HEK293T (cell line): ENCODE data around the gene MYMX.

Experiments
- CTCF ChIA-PET: fragments of 350-600 bp; formaldehyde crosslinking; extraction: SDS; loops from one replicate; lab custom pipeline; 2021; ENCODE audit warnings: antibody characterized with exemption, inconsistent platforms; lab: Yijun Ruan, JAX
- POLR2A ChIA-PET: fragments of 350-600 bp; formaldehyde crosslinking; extraction: SDS; loops from one replicate; lab custom pipeline; 2020; ENCODE audit warnings: antibody characterized with exemption, inconsistent platforms; lab: Yijun Ruan, JAX
- DNase-seq: peaks from one replicate; pipeline ENCODE4 v3.0.0; 2012; ENCODE audit warnings: mixed read lengths; ENCODE audit errors: extremely low spot score
- ARNT ChIP-seq: fragments of 450-650 bp; IDR thresholded peaks from 2 replicates; pipeline ENCODE4 v1.6.1; 2017; ENCODE audit warnings: mild to moderate bottlenecking
- BHLHE40 ChIP-seq: fragments of 450-650 bp; IDR thresholded peaks from 2 replicates; pipeline ENCODE4 v1.6.1; 2016; ENCODE audit warnings: mild to moderate bottlenecking, moderate library complexity, borderline replicate concordance
- CTBP1 ChIP-seq: fragments of 450-650 bp; IDR thresholded peaks from 2 replicates; pipeline ENCODE4 v1.6.1; 2016; ENCODE audit warnings: borderline replicate concordance
- ELF4 ChIP-seq: fragments of 450-650 bp; IDR thresholded peaks from 2 replicates; pipeline ENCODE4 v1.6.1; 2017; ENCODE audit warnings: antibody characterized with exemption
- FOXA1 ChIP-seq: fragments of 450-650 bp; IDR thresholded peaks from 2 replicates; pipeline ENCODE4 v1.6.1; 2016; ENCODE audit warnings: mild to moderate bottlenecking
- FOXK2 ChIP-seq: fragments of 450-650 bp; IDR thresholded peaks from 2 replicates; pipeline ENCODE4 v1.6.1; 2016; ENCODE audit warnings: mild to moderate bottlenecking
- FOXM1 ChIP-seq: fragments of 450-650 bp; IDR thresholded peaks from 2 replicates; pipeline ENCODE4 v1.6.1; 2017; ENCODE audit warnings: mild to moderate bottlenecking, borderline replicate concordance
- HDGF ChIP-seq: fragments of 450-650 bp; IDR thresholded peaks from 2 replicates; pipeline ENCODE4 v1.6.1; 2017; ENCODE audit warnings: antibody characterized with exemption, borderline replicate concordance
- L3MBTL2 ChIP-seq: fragments of 450-650 bp; conservative IDR thresholded peaks from 2 replicates; pipeline ENCODE4 v1.6.1; 2016; ENCODE audit warnings: mild to moderate bottlenecking
- LEF1 ChIP-seq: fragments of 450-650 bp; IDR thresholded peaks from 2 replicates; pipeline ENCODE4 v1.6.1; 2017; ENCODE audit warnings: mild to moderate bottlenecking, borderline replicate concordance
- NFRKB ChIP-seq: fragments of 450-650 bp; IDR thresholded peaks from 2 replicates; pipeline ENCODE4 v1.6.1; 2016; ENCODE audit warnings: mild to moderate bottlenecking, moderate library complexity
- SP1 ChIP-seq: fragments of 450-650 bp; IDR thresholded peaks from 2 replicates; pipeline ENCODE4 v1.6.1; 2017
- SUZ12 ChIP-seq: fragments of 450-650 bp; IDR thresholded peaks from 2 replicates; pipeline ENCODE4 v1.6.1; 2016; ENCODE audit warnings: mild to moderate bottlenecking
- TARDBP ChIP-seq: fragments of 450-650 bp; IDR thresholded peaks from 2 replicates; pipeline ENCODE4 v1.6.1; 2016
- ZNF384 ChIP-seq: fragments of 450-650 bp; IDR thresholded peaks from 2 replicates; pipeline ENCODE4 v1.6.1; 2016
- TF ChIP-seq, protein P1 (sequence below): fragments of 450-650 bp; IDR thresholded peaks from 2 replicates; pipeline ENCODE4 v1.6.1; 2016

The MYMX gene

DNA sequence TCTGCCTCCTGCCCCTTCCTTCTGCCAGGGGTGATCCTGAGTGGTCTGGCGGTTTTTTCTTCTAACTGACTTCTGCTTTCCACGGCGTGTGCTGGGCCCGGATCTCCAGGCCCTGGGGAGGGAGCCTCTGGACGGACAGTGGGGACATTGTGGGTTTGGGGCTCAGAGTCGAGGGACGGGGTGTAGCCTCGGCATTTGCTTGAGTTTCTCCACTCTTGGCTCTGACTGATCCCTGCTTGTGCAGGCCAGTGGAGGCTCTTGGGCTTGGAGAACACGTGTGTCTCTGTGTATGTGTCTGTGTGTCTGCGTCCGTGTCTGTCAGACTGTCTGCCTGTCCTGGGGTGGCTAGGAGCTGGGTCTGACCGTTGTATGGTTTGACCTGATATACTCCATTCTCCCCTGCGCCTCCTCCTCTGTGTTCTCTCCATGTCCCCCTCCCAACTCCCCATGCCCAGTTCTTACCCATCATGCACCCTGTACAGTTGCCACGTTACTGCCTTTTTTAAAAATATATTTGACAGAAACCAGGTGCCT is 16.9 kb downstream of the MYMX start:
- no peak for TF ChIP-seq FOXK2
- no peak for TF ChIP-seq TARDBP
- no peak for TF ChIP-seq BHLHE40
- no peak for TF ChIP-seq ARNT
- TF ChIP-seq SUZ12: no peak
- no peak for TF ChIP-seq SP1
- no peak for TF ChIP-seq HDGF
- no peak for TF ChIP-seq NFRKB
- TF ChIP-seq, protein P1, sequence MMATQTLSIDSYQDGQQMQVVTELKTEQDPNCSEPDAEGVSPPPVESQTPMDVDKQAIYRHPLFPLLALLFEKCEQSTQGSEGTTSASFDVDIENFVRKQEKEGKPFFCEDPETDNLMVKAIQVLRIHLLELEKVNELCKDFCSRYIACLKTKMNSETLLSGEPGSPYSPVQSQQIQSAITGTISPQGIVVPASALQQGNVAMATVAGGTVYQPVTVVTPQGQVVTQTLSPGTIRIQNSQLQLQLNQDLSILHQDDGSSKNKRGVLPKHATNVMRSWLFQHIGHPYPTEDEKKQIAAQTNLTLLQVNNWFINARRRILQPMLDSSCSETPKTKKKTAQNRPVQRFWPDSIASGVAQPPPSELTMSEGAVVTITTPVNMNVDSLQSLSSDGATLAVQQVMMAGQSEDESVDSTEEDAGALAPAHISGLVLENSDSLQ: no peak
- TF ChIP-seq ZNF384: no peak
- POLR2A ChIA-PET: interaction anchor here (1.1 to 5.6 kb wide), 2 partner anchors 13 to 61 kb away, joined by 3 to 49 read pairs; partner anchors contain the start of gene HSP90AB1
- no peak for DNase-seq
- CTCF ChIA-PET: interaction anchor here (0.8 to 3.2 kb wide), 5 partner anchors 9 to 123 kb away, joined by 3 to 15 read pairs (median 8); partner anchors contain the start of gene SLC29A1

GRCh38 chr6:44234101-44235025 is 17.6 kb downstream of the MYMX start:
- CTCF ChIA-PET: interaction anchor here (0.6 to 3.2 kb wide), 13 partner anchors 8 to 123 kb away, joined by 3 to 15 read pairs (median 4); partner anchors contain the start of gene SLC29A1
- POLR2A ChIA-PET: interaction anchor here (1.0 to 5.6 kb wide), 5 partner anchors 9 to 61 kb away, joined by 3 to 49 read pairs (median 3); partner anchors contain the start of genes HSP90AB1 and SLC29A1
- DNase-seq: peak; percentile 64
- TF ChIP-seq CTBP1 (no peak), BHLHE40 (no peak), FOXM1 (no peak), LEF1 (no peak), ELF4 (no peak), NFRKB (no peak)

- TF ChIP-seq TARDBP (no peak), ZNF384 (no peak), BHLHE40 (no peak), CTBP1 (no peak), NFRKB (no peak), FOXA1 (no peak), L3MBTL2 (no peak), FOXK2 (no peak), SUZ12 (no peak), FOXM1 (no peak), ARNT (no peak), HDGF (no peak), SP1 (no peak)
- TF ChIP-seq, protein P1: no peak
- no peak for DNase-seq
- ChIA-PET POLR2A (interaction anchor here (1.0 to 5.6 kb wide), 4 partner anchors 10 to 16 kb away, joined by 3 to 49 read pairs (median 4); partner anchors contain the start of genes HSP90AB1 and SLC29A1), CTCF (interaction anchor here (0.7 to 3.2 kb wide), 11 partner anchors 8 to 124 kb away, joined by 3 to 15 read pairs (median 4); partner anchors contain the start of gene SLC29A1)
These were observed 18.5 kb downstream of the MYMX start for GRCh38 chr6:44235269-44235668.

DNA sequence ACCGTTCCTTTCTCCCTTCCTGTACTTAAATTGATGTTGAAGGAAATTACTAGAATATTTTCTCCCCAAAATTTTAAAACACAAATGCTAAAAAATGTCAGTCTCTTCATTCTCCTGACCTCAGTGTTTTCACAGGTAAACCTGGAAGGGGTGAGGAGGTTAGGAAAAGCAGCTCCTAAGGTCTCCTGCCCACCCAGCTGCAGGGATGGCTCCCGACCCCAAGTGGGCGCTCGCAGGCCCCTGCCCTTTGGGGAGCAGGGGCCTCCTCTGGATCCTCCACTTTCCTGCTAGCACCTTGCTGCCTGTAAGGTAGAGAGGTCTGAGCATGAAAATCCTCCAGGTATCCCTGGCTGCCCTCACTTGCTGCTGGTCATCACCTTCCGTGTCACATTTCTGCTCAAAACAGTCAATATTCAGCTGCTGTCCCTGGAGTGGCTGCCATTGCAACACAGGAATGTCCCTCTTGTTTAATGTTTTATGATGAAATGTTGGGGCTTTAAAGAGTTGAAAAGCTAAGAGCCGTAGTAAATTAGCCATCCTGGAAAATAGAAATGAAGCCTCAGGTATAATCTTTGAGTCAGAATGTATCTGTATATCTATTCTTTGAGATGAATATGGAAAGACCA is 19.3 kb downstream of the MYMX start:
- TF ChIP-seq L3MBTL2: no peak
- CTCF ChIA-PET: interaction anchor here (0.7 to 3.2 kb wide), 8 partner anchors 8 to 64 kb away, joined by 3 to 15 read pairs (median 6); partner anchors contain the start of genes HSP90AB1, SLC29A1 and SLC35B2
- no peak for DNase-seq
- POLR2A ChIA-PET: interaction anchor here (0.7 to 5.6 kb wide), 5 partner anchors 10 to 21 kb away, joined by 3 to 49 read pairs (median 6); partner anchors contain the start of genes HSP90AB1, SLC29A1 and SLC35B2

DNA sequence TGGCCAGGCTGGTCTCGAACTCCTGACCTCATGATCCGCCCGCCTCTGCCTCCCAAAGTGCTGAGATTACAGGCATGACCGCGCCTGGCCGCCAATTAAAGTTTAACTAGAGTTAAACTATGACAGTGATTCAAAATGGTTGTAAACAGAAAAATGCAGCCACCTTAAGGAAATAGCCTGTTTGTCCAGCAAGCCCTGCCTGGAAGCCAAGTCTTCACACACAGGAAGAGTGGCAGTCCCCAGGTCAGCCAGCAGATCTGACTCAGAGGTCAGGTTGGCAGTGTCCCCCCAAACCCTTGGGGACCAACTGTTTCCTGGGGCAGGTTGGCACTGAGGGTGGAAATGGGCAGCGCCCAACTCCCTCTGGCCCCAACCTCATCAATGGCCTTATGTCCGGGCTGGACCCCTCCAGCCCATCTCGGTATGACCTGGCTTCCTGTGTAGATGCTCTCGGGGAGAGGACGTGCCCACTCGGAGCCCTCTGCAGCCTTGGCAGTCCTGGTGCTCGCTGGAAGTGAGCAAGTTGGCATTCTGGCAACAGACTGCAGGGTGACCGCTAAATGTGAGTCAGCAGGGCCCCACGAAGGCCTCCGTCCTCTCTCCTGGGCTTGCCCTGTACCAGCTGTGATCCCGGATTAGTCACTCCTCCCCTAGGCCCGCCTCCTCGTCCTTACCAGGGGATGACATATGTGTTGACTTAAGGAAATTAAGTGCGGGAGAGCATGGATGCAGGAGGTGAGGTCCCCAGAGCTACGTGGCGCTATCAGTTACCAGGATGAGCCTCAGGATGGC is 20.5 kb downstream of the MYMX start:
- CTCF ChIA-PET: interaction anchor here (0.7 to 1.7 kb wide), 10 partner anchors 9 to 203 kb away, joined by 3 to 11 read pairs (median 6); partner anchors contain the start of genes HSP90AB1, SLC29A1 and SLC35B2
- TF ChIP-seq CTBP1: no peak
- no peak for TF ChIP-seq ELF4
- no peak for TF ChIP-seq L3MBTL2
- DNase-seq: peak; percentile 67
- POLR2A ChIA-PET: interaction anchor here (0.6 to 5.6 kb wide), 8 partner anchors 10 to 68 kb away, joined by 4 to 49 read pairs (median 4); partner anchors contain the start of genes HSP90AB1, SLC29A1 and SLC35B2
